Measurements from ENCODE around the gene TMEM11. TPM values are rescaled to one million over a fixed set of nuclear protein-coding genes. Genes with fewer than 3 reads are reported as not detected.

Gene TMEM11
- total RNA-seq, 3 donors from 2014 or later, result 28.1 to 34.1 (median 33.1) TPM

Other genes starting within 250 kb of the TMEM11 start
- 100 to 1,000 TPM; 115 to 156 (median 139) TPM for gene USP22, start 171.2 kb downstream of the TMEM11 start, total RNA-seq
- gene DHRS7B, start 87.2 kb downstream of the TMEM11 start, total RNA-seq, result 10 to 100 TPM; 53.7 to 64.0 (median 60.9) TPM
- gene NATD1, start 39.2 kb upstream of the TMEM11 start, total RNA-seq, result 10 to 100 TPM in 1 of 3 donors, 1 to 10 TPM in 2; 8.2 to 11.8 (median 8.6) TPM
- gene MAP2K3, start 70.5 kb upstream of the TMEM11 start, total RNA-seq, result 10 to 100 TPM; 16.0 to 26.9 (median 22.0) TPM
- gene KCNJ12, start 162.2 kb upstream of the TMEM11 start, total RNA-seq, result 1 to 10 TPM in 1 of 3 donors, under 1 TPM in 2; 0.73 to 1.4 (median 0.98) TPM